Measurements from ENCODE around the gene TTC7B.

The TTC7B gene

DNA sequence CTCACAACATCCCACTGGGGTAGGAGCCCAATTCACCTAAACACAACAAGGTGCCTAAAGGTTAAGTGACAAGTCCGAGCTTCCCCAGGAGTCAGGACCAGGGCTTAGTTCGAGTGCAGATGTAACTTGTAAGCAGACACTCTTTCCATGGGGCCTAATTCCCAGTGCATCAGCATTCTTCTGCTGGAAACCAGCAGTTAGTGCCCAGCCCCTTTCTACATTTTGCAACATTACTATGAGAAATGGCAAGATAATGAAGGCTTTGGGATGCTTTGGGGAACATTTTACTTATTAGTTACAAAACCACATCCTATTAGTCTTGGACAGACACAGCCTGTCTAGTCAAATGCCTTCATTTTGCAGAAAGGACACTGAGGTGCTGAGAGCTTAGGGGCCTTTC, 239.6 kb downstream of the TTC7B start:
- no peak for DNase-seq (ENCODE audit: low read depth)

DNA sequence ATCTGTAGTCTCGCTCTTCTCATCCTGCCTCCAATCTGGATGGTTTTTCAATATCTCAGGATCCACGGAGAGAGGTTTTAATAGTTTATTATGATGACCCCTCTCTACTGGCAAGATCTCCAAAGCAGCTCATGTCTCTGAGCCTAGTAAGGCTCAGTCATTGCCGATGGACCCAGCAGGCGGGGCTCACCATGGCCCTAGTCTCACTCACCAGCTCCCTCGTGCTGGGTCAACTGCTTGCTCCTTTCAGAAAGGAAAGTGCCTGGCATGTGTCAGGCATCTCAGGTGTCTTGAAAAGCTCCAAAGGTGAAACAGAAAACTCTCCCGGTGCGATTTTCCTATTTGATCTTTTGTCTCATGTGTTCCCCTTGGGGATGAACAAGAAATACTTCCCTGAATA, 240.4 kb downstream of the TTC7B start:
- no peak for DNase-seq (ENCODE audit: low read depth)

DNA sequence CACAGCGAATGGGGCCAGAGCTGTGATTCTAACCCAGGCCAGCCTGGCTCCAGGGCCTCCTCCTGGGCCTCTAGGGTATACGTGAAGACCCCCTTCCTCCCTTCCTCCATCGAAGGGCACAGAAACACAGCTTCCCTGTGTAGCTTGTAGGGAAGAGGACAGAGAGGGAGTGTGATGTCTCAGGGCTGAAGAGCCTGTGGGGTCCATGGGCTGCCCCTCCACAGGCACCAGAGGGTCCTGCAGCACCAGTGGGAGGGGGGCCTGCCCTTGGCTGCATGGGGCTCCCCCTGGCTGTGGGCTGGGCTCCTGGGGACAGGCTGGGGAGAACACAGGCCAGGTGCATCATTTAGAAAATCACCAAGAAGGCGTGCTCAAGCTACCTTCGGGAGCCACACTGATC, 240.9 kb downstream of the TTC7B start:
- DNase-seq (ENCODE audit: low read depth) = no peak

DNA sequence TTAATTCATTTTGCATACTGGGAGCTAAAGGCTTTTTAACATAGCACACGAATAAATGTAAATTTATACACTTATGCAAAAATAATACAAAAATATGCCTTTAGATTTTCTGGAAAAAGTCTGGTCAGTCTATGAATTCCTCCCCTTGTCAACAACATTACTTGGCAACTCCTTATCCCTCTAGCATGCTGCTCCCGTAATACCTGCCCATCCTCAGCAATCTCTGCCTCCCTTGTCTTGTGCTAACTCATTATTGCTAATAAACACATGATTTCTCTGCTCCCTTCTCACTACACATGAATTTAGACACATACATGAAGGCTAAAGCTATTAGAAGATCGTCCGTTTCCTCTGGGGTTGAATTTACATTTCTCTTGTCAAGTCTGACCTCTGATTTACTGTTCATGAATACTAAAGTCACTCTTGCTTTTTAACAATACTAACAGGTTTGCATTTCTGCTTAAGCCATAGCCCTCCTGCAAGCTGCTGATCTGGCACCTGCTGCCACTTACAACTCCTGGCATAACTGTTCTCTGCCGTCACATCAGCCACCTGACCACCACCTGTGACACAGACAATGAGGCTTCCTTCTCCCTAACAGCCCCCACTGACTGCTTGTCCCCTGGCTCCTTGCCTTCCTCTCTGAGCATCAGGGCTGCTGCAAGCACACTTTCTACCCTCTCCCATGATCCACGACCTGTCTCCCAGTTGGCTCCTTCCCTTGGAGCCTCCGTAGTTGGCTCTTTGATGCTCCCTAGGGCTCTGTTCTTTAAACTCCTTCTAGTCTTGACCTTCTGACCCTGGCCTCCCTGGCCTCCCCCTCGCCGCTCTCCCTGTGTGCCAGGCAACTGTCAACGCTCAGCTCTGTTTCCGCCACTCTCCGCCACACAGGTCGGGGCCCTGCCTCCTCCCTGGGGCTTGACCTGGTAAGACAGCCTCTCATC, 241.8 kb downstream of the TTC7B start:
- DNase-seq (ENCODE audit: low read depth) = no peak

DNA sequence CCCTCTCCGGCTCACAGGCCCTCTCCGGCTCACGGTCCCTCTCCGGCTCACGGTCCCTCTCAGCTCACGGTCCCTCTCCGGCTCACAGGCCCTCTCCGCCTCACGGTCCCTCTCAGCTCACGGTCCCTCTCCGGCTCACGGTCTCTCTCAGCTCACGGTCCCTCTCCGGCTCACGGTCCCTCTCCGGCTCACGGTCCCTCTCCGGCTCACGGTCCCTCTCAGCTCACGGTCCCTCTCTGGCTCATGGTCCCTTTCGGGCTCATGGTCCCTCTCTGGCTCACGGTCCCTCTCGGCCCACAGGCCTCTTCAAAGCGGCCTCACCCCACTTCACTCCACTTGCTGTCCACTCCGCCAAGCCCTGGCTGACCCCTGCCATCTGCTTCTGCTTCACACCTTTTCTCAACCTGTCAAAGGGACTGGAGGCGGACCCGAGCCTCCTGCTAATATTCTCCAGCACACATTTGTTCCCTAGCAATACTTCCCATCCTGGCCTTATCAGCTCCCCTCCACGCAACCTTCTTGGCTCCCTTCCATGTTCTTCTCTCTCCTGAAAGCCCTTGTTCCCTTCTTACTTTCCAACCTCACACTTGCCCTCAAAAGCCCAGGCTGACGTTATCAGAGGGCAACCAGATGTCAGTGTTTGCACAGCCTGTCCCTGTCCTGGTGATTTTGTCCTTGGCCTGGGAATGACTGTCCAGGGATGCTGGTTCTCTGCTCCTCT, 242.7 kb downstream of the TTC7B start:
- DNase-seq (ENCODE audit: low read depth) = no peak

GRCh38 chr14:90572441-90573150, 243.6 kb downstream of the TTC7B start:
- DNase-seq (ENCODE audit: low read depth) = no peak

DNA sequence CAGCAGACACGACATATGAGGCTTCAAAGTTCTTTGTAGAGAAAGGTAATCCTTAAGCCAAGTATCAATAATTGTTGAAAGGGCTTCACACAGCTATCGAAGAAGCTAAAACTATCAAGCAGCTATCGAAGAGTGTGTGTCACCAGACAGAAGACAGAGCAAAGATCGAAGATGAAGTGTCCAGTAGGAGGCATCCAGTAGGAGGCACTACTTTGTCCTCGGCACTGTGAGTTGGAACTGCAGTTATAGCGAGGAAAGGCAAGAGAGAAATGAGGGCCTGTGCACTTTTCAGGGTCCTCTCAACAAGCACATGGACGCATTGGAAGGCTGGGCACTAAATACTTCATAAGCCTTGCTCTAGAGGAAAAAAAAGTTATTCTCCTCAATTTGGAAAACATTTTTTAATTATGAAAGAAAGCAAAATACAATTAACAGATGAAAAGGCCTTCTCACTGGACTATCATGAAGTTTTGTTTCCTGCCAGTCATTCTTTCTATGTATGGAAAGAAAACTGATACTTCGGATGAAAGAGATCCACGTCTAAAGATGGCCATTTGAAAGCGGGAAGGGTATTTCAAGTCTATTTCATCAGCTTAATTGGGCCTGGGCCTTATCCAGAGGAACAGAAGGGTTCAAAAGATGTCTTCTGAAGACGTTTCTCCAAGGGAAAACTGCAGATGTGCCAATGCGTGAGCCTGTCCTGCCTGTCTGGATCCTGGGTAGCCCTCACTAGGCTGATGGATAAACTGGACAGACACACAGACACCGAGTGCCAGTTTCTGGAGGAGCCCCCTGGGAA, 244.9 kb downstream of the TTC7B start:
- no peak for DNase-seq (ENCODE audit: low read depth)

DNA sequence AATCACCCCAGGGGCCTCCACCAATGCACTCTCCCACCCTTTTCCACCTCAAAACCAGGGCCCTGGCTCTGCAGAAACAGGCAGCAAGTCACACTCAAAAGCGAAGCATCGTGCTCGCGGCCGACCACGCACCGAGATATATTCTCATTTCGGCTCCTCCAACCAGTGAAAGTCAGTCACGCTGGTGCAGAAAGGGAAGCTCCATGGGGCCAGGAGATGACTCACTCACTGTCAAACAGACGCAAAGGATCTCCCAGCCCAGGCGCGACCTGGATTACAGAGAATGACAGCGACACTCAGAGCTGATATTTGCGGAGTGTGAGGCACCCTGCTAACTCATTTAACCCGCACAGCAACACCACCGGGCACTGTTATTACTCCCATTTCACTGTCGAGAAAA, 245.8 kb downstream of the TTC7B start:
- no peak for DNase-seq (ENCODE audit: low read depth)

DNA sequence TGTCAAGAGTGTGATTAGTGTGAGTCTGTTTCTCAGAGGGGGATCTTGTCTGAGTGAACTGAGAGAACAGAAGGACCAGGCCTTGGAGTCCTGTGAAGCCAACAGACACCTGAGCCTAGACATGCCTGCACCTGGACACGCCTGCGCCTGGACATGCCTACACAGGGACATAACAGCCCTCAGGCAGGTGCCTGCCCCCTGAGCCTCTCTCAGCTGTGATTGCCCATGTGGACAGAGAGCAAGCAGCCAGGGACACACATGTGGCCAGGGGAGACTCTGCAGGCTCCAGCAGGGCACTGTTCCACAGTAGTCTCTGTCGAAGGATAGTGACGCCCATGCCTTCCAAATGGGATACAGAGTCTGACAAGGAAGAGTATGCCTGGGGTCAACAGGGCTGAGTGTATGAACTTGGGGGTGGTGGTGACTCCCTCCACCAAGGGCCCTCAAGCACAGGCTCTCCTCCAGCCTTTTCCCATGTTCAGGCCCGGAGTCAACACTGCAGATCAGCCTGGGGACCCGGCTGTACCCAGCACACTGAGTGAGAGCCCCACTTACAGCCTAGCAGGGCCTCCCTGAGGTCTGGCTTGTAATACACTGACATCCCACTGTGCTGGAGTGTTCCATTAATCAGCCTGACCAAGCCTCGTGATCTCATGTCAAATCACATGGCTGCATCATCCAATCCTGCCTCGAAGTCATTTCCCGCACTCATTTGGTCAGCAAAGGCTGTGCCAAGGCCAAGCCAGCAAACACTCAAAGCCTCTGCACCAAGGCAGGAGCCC, 246.4 kb downstream of the TTC7B start:
- no peak for DNase-seq (ENCODE audit: low read depth)

- no peak for DNase-seq (ENCODE audit: low read depth)
These were observed 247.0 kb downstream of the TTC7B start for GRCh38 chr14:90569201-90569600.

DNA sequence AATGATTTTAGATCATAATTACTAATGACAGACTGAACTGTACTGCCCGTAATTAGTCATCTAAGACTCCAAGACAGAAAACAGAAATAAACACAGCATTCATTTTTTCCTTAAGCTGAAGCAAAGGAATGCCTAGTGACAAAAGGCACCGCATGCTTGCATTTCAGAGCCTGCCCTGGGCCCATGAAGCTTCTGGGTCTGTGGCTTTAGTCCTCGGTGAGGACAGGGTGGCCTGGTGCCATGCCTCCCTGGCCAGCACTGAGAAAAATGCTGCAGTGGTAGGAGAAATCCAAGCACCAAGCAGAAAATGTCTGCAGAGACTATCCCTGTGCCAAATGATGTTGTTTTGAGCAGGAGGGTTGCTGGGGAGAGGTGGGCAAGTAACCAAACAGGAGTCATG, 247.8 kb downstream of the TTC7B start:
- DNase-seq (ENCODE audit: low read depth) = no peak

DNA sequence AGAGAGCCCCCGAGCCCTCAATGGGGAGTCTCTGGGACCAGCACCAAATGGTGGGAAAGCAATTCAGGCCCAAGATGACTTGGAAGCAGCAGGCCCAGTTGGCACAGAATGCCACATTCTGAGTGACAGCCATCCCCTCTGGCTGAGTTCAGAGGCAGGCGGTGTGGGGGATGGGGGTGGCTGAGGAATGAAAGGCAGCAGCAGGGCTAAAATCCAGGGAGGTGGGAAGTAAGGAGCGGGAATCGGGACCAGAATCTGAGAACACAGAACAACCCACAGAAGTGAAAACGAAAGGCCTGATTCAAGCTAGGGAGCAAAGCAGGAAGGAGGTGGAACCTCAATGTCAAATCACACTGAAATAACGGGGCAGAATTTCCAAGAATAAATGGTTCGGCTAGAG, 248.2 kb downstream of the TTC7B start:
- DNase-seq (ENCODE audit: low read depth) = no peak

- DNase-seq (ENCODE audit: low read depth) = no peak
These were observed 249.0 kb downstream of the TTC7B start for GRCh38 chr14:90567191-90567590.

- DNase-seq (ENCODE audit: low read depth) = no peak
These were observed 249.7 kb downstream of the TTC7B start for GRCh38 chr14:90566481-90566880.

GRCh38 chr14:90564496-90564895, 251.7 kb downstream of the TTC7B start:
- DNase-seq (ENCODE audit: low read depth) = no peak

GRCh38 chr14:90562652-90563051, 253.6 kb downstream of the TTC7B start:
- no peak for DNase-seq (ENCODE audit: low read depth)

DNA sequence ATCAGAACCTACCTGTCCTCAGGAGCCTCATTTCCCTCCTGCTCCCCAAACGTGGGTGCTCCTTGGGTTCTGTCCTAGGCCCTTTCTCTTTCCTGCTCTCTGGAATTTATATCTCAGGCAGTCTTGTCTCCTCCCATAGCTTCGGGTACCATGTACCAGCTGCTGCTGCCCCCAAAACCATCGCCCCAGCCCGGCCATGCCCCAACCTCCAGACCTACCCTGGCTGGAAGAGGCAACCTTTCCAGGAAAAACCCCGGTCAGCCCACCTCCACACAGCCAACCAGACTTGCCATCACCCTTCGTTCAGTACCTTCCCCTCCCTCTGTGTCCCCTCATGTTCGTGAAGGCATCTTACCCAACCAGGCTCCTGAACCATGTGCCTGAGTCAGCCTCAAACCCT, 254.3 kb downstream of the TTC7B start:
- no peak for DNase-seq (ENCODE audit: low read depth)

- DNase-seq (ENCODE audit: low read depth) = no peak
These were observed 255.2 kb downstream of the TTC7B start for GRCh38 chr14:90560991-90561390.

DNA sequence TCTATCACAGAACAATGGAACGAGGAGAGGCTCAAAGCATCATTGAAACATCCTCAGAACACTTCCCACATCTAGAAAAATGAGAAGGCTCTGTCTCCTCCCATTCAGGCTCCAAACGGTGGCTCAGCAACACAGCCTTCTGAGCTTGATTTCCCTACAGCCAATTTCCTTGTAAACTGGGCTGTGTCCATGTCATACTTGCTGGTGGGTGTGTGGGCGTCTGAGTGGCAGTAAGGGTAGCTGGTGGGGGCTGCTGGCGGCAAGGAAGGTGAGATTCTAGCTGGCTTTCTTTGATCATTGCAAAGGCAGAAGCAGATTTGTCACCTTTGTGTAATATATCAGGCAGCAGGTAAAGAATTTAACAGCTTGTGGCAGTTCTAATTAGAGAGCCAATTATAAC, 255.7 kb downstream of the TTC7B start:
- DNase-seq (ENCODE audit: low read depth) = no peak

GRCh38 chr14:90559811-90560492, 256.3 kb downstream of the TTC7B start:
- no peak for DNase-seq (ENCODE audit: low read depth)

Data from stimulated activated CD8-positive, alpha-beta memory T cell treated with anti-CD3 and anti-CD28 coated beads, Interleukin-7, amount 100 ng/mL, for 24 hours (primary cell).